Measurements from ENCODE around the gene DNTT. TPM values are rescaled to one million over a fixed set of nuclear protein-coding genes. Genes with fewer than 3 reads are reported as not detected.

The DNTT gene
- total and polyA plus RNA-seq, 2 of the 13 experiments (the other 11 are each of a cell fraction or from before 2014, with no cell fraction given): not detected

DNA sequence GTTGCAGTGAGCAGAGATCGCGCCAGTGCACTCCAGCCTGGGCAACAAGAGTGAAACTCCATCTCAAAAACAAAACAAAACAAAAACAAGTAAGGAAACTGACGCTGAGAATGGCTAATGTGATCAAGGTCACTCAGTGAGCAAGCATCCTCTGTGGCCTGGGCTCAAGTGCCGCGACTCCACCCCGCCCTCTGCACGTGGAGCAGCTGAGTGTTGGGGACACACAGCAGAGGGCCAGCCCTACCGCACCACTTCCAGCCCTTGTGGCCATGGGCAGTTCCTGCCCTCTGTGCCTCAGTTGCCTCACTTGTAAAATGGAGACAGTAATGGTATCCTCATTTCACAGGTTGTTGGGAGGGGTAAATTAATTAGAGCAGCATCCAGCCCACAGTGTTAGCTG, 75.5 kb downstream of the DNTT start:
- FAIRE-seq: no peak

More for the DNA sequence above, 75.5 kb downstream of the DNTT start:
- ATAC-seq (no peak), DNase-seq (ENCODE audit: low spot score) (no peak)
- intact Hi-C loops (cut with micrococcal nuclease; ENCODE audit: unreplicated experiment) (loop anchor here (5.0 kb wide), 1 partner anchor 133 kb away; the partner anchor contains the start of gene TLL2), in situ Hi-C loops (cut with HindIII; ENCODE audit: extremely low pct_ligation_motif_present, low pct_unique_long_range_greater_than_20kb) (no loop called here)
- H2AFZ ChIP-seq (ENCODE audit: low read length): no peak overlapping the region
- H3K9me3 ChIP-seq (ENCODE audit: low read length): no peaks in the 10 kb centered on the region
- H3K36me3 ChIP-seq (replicated peaks in 1 of 2; ENCODE audit: control insufficient read depth in 1 of 2, insufficient read depth in 2 of 2, low read length in 2 of 2): no peaks in the 10 kb centered on the region
- CTCF ChIA-PET (ENCODE audit: low intra/inter-chr PET ratio, low total read pairs): no interaction called here
- POLR2A ChIA-PET: no interaction called here
- H3K27ac ChIP-seq (ENCODE audit: extremely low read length, insufficient read depth, low read length): no peak overlapping the region
- no peak overlapping the region for H3K4me2 ChIP-seq (ENCODE audit: low read depth, low read length)
- peaks cover 10% of the 10 kb centered on the region for H3K4me1 ChIP-seq (ENCODE audit: insufficient read depth, low read length)
- H3K27me3 ChIP-seq (ENCODE audit: control insufficient read depth in 1 of 2, insufficient read depth in 2 of 2, low read length in 2 of 2): peaks cover 2 to 22% of the 10 kb centered on the region in 2 experiments; a peak in 3 of 5 replicates
- H3K9ac ChIP-seq (ENCODE audit: insufficient read depth, low read depth, low read length): no peak overlapping the region
- no peaks in the 10 kb centered on the region for H4K20me1 ChIP-seq (ENCODE audit: insufficient read depth, low read length)
- TF ChIP-seq CHD4 (IDR thresholded peaks at IDR 0.05; ENCODE audit: borderline replicate concordance, low read length): no peak
- no peak for TF ChIP-seq ZNF543 (CRISPR knock-in tag; IDR thresholded peaks at IDR 0.05)
- TF ChIP-seq MAZ (IDR thresholded peaks at IDR 0.05; ENCODE audit: borderline replicate concordance, low read depth, low read length): no peak
- TF ChIP-seq MAZ (CRISPR knock-in tag; IDR thresholded peaks at IDR 0.05; ENCODE audit: low read depth): no peak
- TF ChIP-seq RXRA (CRISPR knock-in tag; IDR thresholded peaks at IDR 0.05): no peak
- no peak for TF ChIP-seq FIP1L1 (IDR thresholded peaks at IDR 0.05; ENCODE audit: borderline replicate concordance, insufficient read depth, low read depth, low read length)
- TF ChIP-seq, protein P1, sequence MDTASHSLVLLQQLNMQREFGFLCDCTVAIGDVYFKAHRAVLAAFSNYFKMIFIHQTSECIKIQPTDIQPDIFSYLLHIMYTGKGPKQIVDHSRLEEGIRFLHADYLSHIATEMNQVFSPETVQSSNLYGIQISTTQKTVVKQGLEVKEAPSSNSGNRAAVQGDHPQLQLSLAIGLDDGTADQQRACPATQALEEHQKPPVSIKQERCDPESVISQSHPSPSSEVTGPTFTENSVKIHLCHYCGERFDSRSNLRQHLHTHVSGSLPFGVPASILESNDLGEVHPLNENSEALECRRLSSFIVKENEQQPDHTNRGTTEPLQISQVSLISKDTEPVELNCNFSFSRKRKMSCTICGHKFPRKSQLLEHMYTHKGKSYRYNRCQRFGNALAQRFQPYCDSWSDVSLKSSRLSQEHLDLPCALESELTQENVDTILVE (CRISPR knock-in tag; IDR thresholded peaks at IDR 0.05): no peak
- TF ChIP-seq, protein P2, sequence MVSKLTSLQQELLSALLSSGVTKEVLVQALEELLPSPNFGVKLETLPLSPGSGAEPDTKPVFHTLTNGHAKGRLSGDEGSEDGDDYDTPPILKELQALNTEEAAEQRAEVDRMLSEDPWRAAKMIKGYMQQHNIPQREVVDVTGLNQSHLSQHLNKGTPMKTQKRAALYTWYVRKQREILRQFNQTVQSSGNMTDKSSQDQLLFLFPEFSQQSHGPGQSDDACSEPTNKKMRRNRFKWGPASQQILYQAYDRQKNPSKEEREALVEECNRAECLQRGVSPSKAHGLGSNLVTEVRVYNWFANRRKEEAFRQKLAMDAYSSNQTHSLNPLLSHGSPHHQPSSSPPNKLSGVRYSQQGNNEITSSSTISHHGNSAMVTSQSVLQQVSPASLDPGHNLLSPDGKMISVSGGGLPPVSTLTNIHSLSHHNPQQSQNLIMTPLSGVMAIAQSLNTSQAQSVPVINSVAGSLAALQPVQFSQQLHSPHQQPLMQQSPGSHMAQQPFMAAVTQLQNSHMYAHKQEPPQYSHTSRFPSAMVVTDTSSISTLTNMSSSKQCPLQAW (CRISPR knock-in tag; IDR thresholded peaks at IDR 0.05): no peak
- no TSS peak for BruUV-seq (replicated peaks)
- 56% methylated on average over 3 of the region's 8 CpGs for WGBS (ENCODE audit: low lambda C conversion rate)
- no peak overlapping the region for H3K4me3 ChIP-seq (replicated peaks in 1 of 3; ENCODE audit: insufficient read depth in 1 of 3, low read depth in 2 of 3, low read length in 3 of 3)
- no peaks in the 10 kb centered on the region for H3K79me2 ChIP-seq (ENCODE audit: insufficient read depth, low read length)
